Neural cell (in vitro differentiated cells): ENCODE results near the gene SPOCK1. TPM values are rescaled to one million over a fixed set of nuclear protein-coding genes. Genes with fewer than 3 reads are reported as not detected.

ENCODE experiments used
- H2AFZ ChIP-seq: fragments of 200-600, 300-800 bp; sonication (generic), shearing (Covaris generic); 2 replicates; pipeline ENCODE4 v1.6.0; 2014; ENCODE audit warnings: low read depth, mild to moderate bottlenecking, antibody characterized with exemption, low read length, moderate library complexity
- H3F3A ChIP-seq: fragments of 200-600 bp; shearing (Covaris generic); 2 replicates; pipeline ENCODE4 v1.6.1; 2016; ENCODE audit warnings: mild to moderate bottlenecking, moderate library complexity, mixed read lengths, antibody characterized with exemption, low read length; ENCODE audit not compliant: insufficient read depth, poor library complexity, severe bottlenecking
- H3K27ac ChIP-seq: fragments of 200-600, 300-800 bp; sonication (generic), shearing (Covaris generic); 2 replicates; pipeline ENCODE4 v1.5.1; 2014; ENCODE audit warnings: mild to moderate bottlenecking, low read length, moderate library complexity
- H3K27me3 ChIP-seq: fragments of 300-800, 200-600 bp; sonication (generic), shearing (Covaris generic); 2 replicates; pipeline ENCODE4 v1.6.0; 2014; ENCODE audit warnings: mild to moderate bottlenecking, low read depth, low read length, moderate library complexity; ENCODE audit not compliant: insufficient read depth
- H3K36me3 ChIP-seq: fragments of 300-800, 200-600 bp; sonication (generic), shearing (Covaris generic); 2 replicates; pipeline ENCODE4 v1.5.1; 2014; ENCODE audit warnings: mild to moderate bottlenecking, antibody characterized with exemption, low read length, moderate library complexity; ENCODE audit not compliant: insufficient read depth
- H3K4me2 ChIP-seq: fragments of 300-800, 200-600 bp; sonication (generic), shearing (Covaris generic); 2 replicates; pipeline ENCODE4 v1.6.0; 2014; ENCODE audit warnings: mild to moderate bottlenecking, low read length
- H3K4me3 ChIP-seq: fragments of 300-800, 200-600 bp; sonication (generic), shearing (Covaris generic); 2 replicates; pipeline ENCODE4 v1.5.1; 2014; ENCODE audit warnings: mild to moderate bottlenecking, low read length, moderate library complexity
- H3K79me2 ChIP-seq: fragments of 200-600 bp; shearing (Covaris generic); replicated peaks from 2 replicates; pipeline ENCODE4 v1.6.0; 2014; ENCODE audit warnings: mild to moderate bottlenecking, low read length, moderate library complexity; ENCODE audit not compliant: insufficient read depth
- H3K9ac ChIP-seq: fragments of 300-800, 200-600 bp; sonication (generic), shearing (Covaris generic); 2 replicates; pipeline ENCODE4 v1.6.1; 2016; ENCODE audit warnings: mild to moderate bottlenecking, low read length, mixed read lengths
- H3K9me2 ChIP-seq: fragments of 200-600 bp; shearing (Covaris generic); 2 replicates; pipeline ENCODE4 v1.6.1; 2016; ENCODE audit warnings: mild to moderate bottlenecking, low read length, mixed read lengths; ENCODE audit not compliant: insufficient read depth
- H3K9me3 ChIP-seq: fragments of 200-600, 300-800 bp; sonication (generic), shearing (Covaris generic); 2 replicates; pipeline ENCODE4 v1.6.1; 2016; ENCODE audit warnings: mild to moderate bottlenecking, mixed run types, low read length, moderate library complexity, mixed read lengths
- H4K20me1 ChIP-seq: fragments of 200-600 bp; shearing (Covaris generic); 2 replicates; pipeline ENCODE4 v1.6.1; 2016; ENCODE audit warnings: mild to moderate bottlenecking, mixed run types; ENCODE audit not compliant: insufficient read depth
- EP300 ChIP-seq: fragments of 450-650 bp; conservative IDR thresholded peaks from 2 replicates; pipeline ENCODE4 v1.6.1; 2014; ENCODE audit warnings: antibody characterized with exemption, mild to moderate bottlenecking, moderate library complexity; ENCODE audit not compliant: poor library complexity, severe bottlenecking
- EZH2 ChIP-seq: fragments of 200-600, 300-800 bp; shearing (Covaris generic), sonication (generic); IDR thresholded peaks from 2 replicates; pipeline ENCODE4 v1.6.1; 2014; ENCODE audit warnings: antibody characterized with exemption, low read length, borderline replicate concordance, mild to moderate bottlenecking; ENCODE audit not compliant: insufficient read depth, poor library complexity, severe bottlenecking
- MXI1 ChIP-seq: fragments of 450-650 bp; conservative IDR thresholded peaks from 2 replicates; pipeline ENCODE4 v1.6.1; 2014; ENCODE audit warnings: antibody characterized with exemption, mild to moderate bottlenecking; ENCODE audit not compliant: poor library complexity, severe bottlenecking
- POLR2AphosphoS5 ChIP-seq: IDR thresholded peaks from 2 replicates; pipeline ENCODE4 v1.6.1; 2012
- RAD21 ChIP-seq: fragments of 450-650 bp; conservative IDR thresholded peaks from 2 replicates; pipeline ENCODE4 v1.6.1; 2014; ENCODE audit warnings: antibody characterized with exemption, mild to moderate bottlenecking, moderate library complexity
- SMC3 ChIP-seq: fragments of 450-650 bp; conservative IDR thresholded peaks from 2 replicates; pipeline ENCODE4 v1.6.1; 2014; ENCODE audit warnings: antibody characterized with exemption, mild to moderate bottlenecking, moderate library complexity; ENCODE audit not compliant: poor library complexity
- TAF1 ChIP-seq: IDR thresholded peaks from 2 replicates; pipeline ENCODE4 v1.6.1; 2012; ENCODE audit warnings: low read depth
- polyA plus RNA-seq: library from polyadenylated mRNA; depleted of rRNA; stranded (reverse); fragments of >200 nt; gene quantifications from 2 replicates; pipeline ENCODE4 v1.2.3, GENCODE V29; 2014
- TF ChIP-seq, protein P1 (sequence below): fragments of 450-650 bp; IDR thresholded peaks from 2 replicates; pipeline ENCODE4 v1.5.1; 2014; ENCODE audit warnings: antibody characterized with exemption, mild to moderate bottlenecking, moderate library complexity; ENCODE audit not compliant: poor library complexity, severe bottlenecking
- TF ChIP-seq, protein P2 (sequence below): IDR thresholded peaks from 2 replicates; pipeline ENCODE4 v1.6.1; 2012; ENCODE audit warnings: borderline replicate concordance

Gene SPOCK1
- polyA plus RNA-seq, 1 donor from 2014 or later = 33.6 TPM

DNA sequence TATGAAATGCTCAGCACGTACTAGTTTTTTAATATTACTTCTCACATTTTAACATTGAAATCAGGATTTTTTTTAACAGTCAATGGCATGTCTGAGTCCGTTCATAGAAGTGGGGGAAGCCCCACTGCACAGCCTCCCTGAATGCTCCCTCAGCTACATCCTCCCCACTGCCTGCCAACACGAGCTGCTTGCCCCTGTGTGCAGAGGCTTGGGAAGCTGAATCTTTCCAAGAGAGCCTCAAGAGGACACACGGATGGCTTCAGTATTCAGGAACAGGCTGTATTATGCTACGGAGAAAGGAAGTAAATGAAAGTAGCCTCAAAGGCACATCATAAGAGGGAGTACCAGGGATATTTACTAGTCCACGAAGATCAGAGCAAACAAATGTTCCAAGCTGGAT lies 248.7 kb downstream of the SPOCK1 start:
- H3K4me2 ChIP-seq = no peak overlapping the region
- no peaks in the 10 kb centered on the region for H3K79me2 ChIP-seq
- H4K20me1 ChIP-seq = no peaks in the 10 kb centered on the region
- no peak overlapping the region for H3K9ac ChIP-seq
- H2AFZ ChIP-seq = no peak overlapping the region
- H3K27ac ChIP-seq = no peak overlapping the region
- no peaks in the 10 kb centered on the region for H3K9me3 ChIP-seq
- no peaks in the 10 kb centered on the region for H3K36me3 ChIP-seq
- H3K27me3 ChIP-seq = no peaks in the 10 kb centered on the region
- TF ChIP-seq, protein P1, sequence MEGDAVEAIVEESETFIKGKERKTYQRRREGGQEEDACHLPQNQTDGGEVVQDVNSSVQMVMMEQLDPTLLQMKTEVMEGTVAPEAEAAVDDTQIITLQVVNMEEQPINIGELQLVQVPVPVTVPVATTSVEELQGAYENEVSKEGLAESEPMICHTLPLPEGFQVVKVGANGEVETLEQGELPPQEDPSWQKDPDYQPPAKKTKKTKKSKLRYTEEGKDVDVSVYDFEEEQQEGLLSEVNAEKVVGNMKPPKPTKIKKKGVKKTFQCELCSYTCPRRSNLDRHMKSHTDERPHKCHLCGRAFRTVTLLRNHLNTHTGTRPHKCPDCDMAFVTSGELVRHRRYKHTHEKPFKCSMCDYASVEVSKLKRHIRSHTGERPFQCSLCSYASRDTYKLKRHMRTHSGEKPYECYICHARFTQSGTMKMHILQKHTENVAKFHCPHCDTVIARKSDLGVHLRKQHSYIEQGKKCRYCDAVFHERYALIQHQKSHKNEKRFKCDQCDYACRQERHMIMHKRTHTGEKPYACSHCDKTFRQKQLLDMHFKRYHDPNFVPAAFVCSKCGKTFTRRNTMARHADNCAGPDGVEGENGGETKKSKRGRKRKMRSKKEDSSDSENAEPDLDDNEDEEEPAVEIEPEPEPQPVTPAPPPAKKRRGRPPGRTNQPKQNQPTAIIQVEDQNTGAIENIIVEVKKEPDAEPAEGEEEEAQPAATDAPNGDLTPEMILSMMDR = no peak
- TF ChIP-seq EP300 (no peak), RAD21 (no peak), POLR2AphosphoS5 (no peak), TAF1 (no peak), EZH2 (no peak), MXI1 (no peak), SMC3 (no peak)
- TF ChIP-seq, protein P2, sequence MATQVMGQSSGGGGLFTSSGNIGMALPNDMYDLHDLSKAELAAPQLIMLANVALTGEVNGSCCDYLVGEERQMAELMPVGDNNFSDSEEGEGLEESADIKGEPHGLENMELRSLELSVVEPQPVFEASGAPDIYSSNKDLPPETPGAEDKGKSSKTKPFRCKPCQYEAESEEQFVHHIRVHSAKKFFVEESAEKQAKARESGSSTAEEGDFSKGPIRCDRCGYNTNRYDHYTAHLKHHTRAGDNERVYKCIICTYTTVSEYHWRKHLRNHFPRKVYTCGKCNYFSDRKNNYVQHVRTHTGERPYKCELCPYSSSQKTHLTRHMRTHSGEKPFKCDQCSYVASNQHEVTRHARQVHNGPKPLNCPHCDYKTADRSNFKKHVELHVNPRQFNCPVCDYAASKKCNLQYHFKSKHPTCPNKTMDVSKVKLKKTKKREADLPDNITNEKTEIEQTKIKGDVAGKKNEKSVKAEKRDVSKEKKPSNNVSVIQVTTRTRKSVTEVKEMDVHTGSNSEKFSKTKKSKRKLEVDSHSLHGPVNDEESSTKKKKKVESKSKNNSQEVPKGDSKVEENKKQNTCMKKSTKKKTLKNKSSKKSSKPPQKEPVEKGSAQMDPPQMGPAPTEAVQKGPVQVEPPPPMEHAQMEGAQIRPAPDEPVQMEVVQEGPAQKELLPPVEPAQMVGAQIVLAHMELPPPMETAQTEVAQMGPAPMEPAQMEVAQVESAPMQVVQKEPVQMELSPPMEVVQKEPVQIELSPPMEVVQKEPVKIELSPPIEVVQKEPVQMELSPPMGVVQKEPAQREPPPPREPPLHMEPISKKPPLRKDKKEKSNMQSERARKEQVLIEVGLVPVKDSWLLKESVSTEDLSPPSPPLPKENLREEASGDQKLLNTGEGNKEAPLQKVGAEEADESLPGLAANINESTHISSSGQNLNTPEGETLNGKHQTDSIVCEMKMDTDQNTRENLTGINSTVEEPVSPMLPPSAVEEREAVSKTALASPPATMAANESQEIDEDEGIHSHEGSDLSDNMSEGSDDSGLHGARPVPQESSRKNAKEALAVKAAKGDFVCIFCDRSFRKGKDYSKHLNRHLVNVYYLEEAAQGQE = no peak
- H3K4me3 ChIP-seq = no peak overlapping the region
- no peaks in the 10 kb centered on the region for H3F3A ChIP-seq
- no peaks in the 10 kb centered on the region for H3K9me2 ChIP-seq

DNA sequence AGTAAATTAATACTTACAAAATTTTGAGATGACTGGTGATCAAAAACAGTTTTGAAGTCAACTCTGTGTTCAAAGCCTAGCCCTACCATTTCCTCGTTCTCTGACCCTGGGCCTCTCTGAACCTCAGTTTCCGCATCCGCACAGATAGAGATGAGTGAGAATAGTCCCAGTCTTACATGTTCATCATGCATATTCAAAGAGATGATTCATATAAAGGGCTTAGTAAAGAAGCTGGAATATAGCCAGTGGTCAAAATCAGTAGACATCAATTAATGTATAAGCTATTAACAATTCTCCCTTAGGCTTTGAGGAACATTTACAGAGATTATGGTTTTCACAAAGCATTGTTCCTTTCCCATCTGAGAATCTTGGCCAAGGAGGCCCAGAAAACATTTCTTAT lies 250.6 kb downstream of the SPOCK1 start:
- Histone ChIP-seq H3K4me2 (no peak overlapping the region), H3K36me3 (no peaks in the 10 kb centered on the region), H3K9me2 (no peaks in the 10 kb centered on the region), H3K4me3 (no peak overlapping the region), H3K9ac (no peak overlapping the region), H2AFZ (no peak overlapping the region), H3K79me2 (no peaks in the 10 kb centered on the region), H4K20me1 (no peaks in the 10 kb centered on the region), H3K27me3 (no peaks in the 10 kb centered on the region), H3K27ac (no peak overlapping the region), H3F3A (no peaks in the 10 kb centered on the region), H3K9me3 (no peaks in the 10 kb centered on the region)
- TF ChIP-seq EP300 (no peak), POLR2AphosphoS5 (no peak), TAF1 (no peak), SMC3 (no peak), EZH2 (no peak), RAD21 (no peak), MXI1 (no peak)
- TF ChIP-seq, protein P2 = no peak
- TF ChIP-seq, protein P1 = no peak
